Measurements from ENCODE around the gene FGF14. TPM values are rescaled to one million over a fixed set of nuclear protein-coding genes. Genes with fewer than 3 reads are reported as not detected.

Gene FGF14
- total RNA-seq, 4 donors from 2014 or later, result 0.28 to 2.3 (median 0.35) TPM; not detected in 1

- H3K27ac ChIP-seq, result no peak overlapping the region
- H3K4me3 ChIP-seq, result no peak overlapping the region
- no peak for TF ChIP-seq POLR2A (IDR thresholded peaks at IDR 0.05)
- TF ChIP-seq CTCF (IDR thresholded peaks at IDR 0.05), result no peak
- no peak for DNase-seq
- no peaks in the 10 kb centered on the region for H3K27me3 ChIP-seq
- H3K4me1 ChIP-seq, result no peaks in the 10 kb centered on the region
- no peaks in the 10 kb centered on the region for H3K36me3 ChIP-seq
- no peaks in the 10 kb centered on the region for H3K9me3 ChIP-seq
Observed at GRCh38 chr13:101876951-101877350, 524.9 kb downstream of the FGF14 start.

GRCh38 chr13:101875717-101876393 lies 526.0 kb downstream of the FGF14 start:
- Histone ChIP-seq H3K4me3 (no peak overlapping the region), H3K27me3 (no peaks in the 10 kb centered on the region), H3K36me3 (no peaks in the 10 kb centered on the region), H3K9me3 (no peaks in the 10 kb centered on the region), H3K4me1 (no peaks in the 10 kb centered on the region), H3K27ac (no peak overlapping the region)
- no peak for TF ChIP-seq POLR2A (IDR thresholded peaks at IDR 0.05)
- no peak for TF ChIP-seq CTCF (IDR thresholded peaks at IDR 0.05)
- no peak for DNase-seq

DNA sequence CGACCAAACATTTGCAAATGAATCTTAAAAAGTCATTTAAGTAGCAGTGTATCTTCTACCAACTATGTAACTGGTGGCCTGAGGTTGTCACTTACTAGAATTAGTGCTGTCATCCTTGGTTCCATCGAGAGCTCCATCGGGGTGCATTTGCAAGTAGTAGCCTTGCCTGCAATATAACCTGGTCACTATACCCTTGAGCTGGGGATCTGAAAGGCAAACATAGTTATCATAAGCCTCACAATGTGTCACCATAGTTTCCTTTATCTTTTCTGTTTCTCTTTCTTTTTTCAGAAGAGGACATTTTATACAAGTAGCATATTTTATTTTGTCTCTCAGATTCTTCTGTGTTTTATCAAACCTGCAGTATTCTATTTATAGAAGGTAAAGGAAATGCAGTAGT lies 526.8 kb downstream of the FGF14 start:
- no peak overlapping the region for H3K4me3 ChIP-seq
- no peak for DNase-seq
- H3K36me3 ChIP-seq, result no peaks in the 10 kb centered on the region
- no peaks in the 10 kb centered on the region for H3K27me3 ChIP-seq
- H3K27ac ChIP-seq, result no peak overlapping the region
- no peaks in the 10 kb centered on the region for H3K9me3 ChIP-seq
- no peaks in the 10 kb centered on the region for H3K4me1 ChIP-seq
- no peak for TF ChIP-seq POLR2A (IDR thresholded peaks at IDR 0.05)
- TF ChIP-seq CTCF (IDR thresholded peaks at IDR 0.05), result no peak

DNA sequence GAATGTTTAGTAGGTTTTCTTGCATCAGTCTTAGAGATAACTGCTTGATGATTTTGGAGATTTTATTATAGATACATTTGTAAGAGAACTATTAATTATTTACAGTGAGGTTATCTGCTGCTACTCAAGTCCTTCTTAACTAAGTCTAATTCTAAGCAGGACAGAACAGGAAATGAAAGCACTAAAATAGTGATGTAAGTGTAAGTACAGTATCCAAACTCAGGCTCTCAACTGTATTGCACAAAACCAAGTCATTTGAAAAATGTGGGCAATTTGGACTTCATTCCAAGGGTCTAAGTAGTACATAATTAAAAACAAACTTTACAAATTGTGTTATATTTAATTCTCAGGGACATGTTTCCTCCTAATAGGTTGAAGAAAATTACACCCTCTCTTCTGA lies 532.3 kb downstream of the FGF14 start:
- no peak overlapping the region for H3K4me3 ChIP-seq
- no peaks in the 10 kb centered on the region for H3K9me3 ChIP-seq
- no peaks in the 10 kb centered on the region for H3K27me3 ChIP-seq
- H3K36me3 ChIP-seq, result no peaks in the 10 kb centered on the region
- no peak for DNase-seq
- no peak overlapping the region for H3K27ac ChIP-seq
- TF ChIP-seq CTCF (IDR thresholded peaks at IDR 0.05) (no peak), POLR2A (IDR thresholded peaks at IDR 0.05) (no peak)
- no peaks in the 10 kb centered on the region for H3K4me1 ChIP-seq

DNA sequence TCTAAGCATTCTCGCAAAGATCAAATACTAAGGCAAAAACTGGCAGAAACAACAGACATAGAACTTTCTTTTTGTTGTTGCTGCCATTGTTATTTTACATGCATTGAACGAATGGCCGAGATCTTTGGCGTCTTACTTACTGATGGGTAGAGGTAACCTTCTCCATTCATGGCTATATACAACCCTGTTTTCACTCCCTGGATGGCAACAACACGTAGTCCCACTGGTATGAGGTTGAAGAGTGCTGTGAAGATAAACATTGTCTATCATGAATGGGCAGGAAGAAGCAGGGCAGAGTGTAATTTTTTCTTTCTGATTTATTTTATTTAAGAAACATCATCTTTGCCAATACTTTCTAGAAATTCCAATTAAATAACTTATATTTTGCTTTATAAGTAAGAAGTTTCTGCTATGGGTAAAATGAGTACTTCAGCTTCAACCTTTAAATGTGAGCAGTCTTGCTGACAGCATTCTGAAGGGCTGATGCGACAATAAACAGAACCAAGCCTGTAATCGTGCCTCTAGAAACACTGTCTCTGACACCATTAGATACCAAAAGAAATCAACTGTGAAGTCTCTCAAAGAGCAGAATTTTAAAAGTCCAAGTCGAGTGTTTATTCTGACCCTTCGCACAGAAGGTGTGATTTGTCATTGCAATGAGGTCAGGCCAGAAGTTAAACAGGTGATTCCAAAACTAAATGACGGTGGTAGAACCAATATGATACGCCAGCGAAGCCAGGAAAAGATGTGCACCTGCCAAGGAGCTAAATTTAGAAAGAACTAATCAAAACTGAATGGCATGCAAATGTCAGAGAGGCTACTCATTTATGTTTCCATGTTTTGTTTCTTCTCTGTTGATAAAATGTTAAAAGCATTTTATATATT lies 533.0 kb downstream of the FGF14 start:
- DNase-seq, result no peak

More for the DNA sequence above, 533.0 kb downstream of the FGF14 start:
- no peaks in the 10 kb centered on the region for H3K27me3 ChIP-seq
- H3K36me3 ChIP-seq, result no peaks in the 10 kb centered on the region
- no peak overlapping the region for H3K27ac ChIP-seq
- H3K4me3 ChIP-seq, result no peak overlapping the region
- H3K9me3 ChIP-seq, result no peaks in the 10 kb centered on the region
- no peaks in the 10 kb centered on the region for H3K4me1 ChIP-seq
- no peak for TF ChIP-seq CTCF (IDR thresholded peaks at IDR 0.05)
- TF ChIP-seq POLR2A (IDR thresholded peaks at IDR 0.05), result no peak

Data from Peyer's patch (tissue), 4 donors.